Fibroblast of lung (primary cell): ENCODE measurements around the gene TNS1.

Source experiments
- EZH2 ChIP-seq: IDR thresholded peaks from 2 replicates; pipeline ENCODE4 v1.5.1; 2012; ENCODE audit warnings: low read length, control low read depth, mild to moderate bottlenecking; ENCODE audit errors: missing control alignments
- TF ChIP-seq, protein P1 (sequence below), 2 donors: IDR thresholded peaks in 1 of 2; conservative IDR thresholded peaks in 1 of 2; 1 replicate in 1 of 2; 2 replicates in 1 of 2; pipeline ENCODE4 v1.5.1; 2011 to 2012; ENCODE audit warnings: low read length in 2 of 2, control low read depth in 1 of 2, inconsistent platforms in 1 of 2, low read depth in 1 of 2, mild to moderate bottlenecking in 1 of 2

- TF ChIP-seq, protein P1, sequence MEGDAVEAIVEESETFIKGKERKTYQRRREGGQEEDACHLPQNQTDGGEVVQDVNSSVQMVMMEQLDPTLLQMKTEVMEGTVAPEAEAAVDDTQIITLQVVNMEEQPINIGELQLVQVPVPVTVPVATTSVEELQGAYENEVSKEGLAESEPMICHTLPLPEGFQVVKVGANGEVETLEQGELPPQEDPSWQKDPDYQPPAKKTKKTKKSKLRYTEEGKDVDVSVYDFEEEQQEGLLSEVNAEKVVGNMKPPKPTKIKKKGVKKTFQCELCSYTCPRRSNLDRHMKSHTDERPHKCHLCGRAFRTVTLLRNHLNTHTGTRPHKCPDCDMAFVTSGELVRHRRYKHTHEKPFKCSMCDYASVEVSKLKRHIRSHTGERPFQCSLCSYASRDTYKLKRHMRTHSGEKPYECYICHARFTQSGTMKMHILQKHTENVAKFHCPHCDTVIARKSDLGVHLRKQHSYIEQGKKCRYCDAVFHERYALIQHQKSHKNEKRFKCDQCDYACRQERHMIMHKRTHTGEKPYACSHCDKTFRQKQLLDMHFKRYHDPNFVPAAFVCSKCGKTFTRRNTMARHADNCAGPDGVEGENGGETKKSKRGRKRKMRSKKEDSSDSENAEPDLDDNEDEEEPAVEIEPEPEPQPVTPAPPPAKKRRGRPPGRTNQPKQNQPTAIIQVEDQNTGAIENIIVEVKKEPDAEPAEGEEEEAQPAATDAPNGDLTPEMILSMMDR (conservative IDR thresholded peaks at IDR 0.05 in 1 of 2, IDR thresholded peaks at IDR 0.05 in 1 of 2; ENCODE audit: low read depth in 1 of 2, low read length in 2 of 2): no peak
- TF ChIP-seq EZH2: no peak
Measured at GRCh38 chr2:217847552-217848350, 155.0 kb downstream of the TNS1 start.
